ENCODE results near the gene EFNB2. TPM values are rescaled to one million over a fixed set of nuclear protein-coding genes. Genes with fewer than 3 reads are reported as not detected.

Gene EFNB2
- polyA plus RNA-seq, 4 donors, result 37.8 to 152 (median 132) TPM

DNA sequence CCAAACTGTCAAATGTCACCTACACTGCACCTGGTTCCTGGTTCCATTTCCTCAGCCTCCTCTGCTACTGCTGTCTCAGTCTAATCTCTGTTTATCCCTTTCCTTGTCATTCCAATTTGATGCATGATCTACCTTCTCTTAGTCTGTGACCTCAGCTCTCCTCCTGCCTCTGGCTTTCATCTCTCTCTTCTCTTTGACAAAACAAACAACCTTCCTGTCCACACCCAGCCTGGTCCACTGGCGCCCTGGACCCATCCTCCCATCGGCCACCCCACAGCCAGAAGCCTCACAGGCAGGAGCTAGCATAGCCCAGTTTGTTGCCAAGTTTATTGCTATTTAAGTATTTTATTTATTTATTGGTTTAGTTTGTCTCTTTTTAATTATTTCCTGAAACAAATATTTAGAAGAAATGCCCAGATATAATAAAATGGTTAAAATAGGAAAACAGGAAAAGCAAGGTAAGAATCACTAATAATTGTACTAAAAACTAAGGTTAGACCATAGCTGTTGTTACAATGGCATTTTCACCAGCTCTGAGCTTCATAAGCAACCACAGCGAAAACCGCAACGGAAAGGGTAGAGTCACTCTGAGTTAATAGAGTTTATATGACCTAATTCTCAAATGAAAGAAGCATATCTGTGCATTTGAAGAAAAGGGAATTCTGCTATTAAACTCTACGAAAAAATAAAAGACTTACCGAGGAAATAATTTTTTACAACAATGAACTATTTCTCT is 68.6 kb downstream of the EFNB2 start:
- no peak for DNase-seq (ENCODE audit: low read depth in 4 of 4, low spot score in 3 of 4)

DNA sequence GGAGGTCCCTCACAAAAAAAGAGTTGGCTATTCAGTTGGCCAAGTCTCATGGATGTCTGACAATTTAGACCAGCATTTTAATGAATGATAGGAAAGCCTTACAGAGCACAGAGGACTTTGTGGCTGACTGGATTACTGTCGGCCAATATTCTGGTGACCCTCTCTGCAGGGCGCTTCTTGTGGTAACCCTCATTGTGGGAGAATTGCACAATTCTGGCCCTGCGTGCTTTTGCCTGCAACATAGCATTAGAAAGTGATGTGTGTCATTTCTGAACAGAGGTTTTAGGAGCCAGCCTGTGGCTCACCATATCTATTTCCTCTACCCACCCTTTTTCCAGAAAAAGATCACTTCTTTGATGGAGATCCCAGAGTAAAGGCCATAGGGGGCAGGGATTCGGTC is 71.4 kb downstream of the EFNB2 start:
- no peak for DNase-seq (ENCODE audit: low read depth in 4 of 4, low spot score in 3 of 4)

DNA sequence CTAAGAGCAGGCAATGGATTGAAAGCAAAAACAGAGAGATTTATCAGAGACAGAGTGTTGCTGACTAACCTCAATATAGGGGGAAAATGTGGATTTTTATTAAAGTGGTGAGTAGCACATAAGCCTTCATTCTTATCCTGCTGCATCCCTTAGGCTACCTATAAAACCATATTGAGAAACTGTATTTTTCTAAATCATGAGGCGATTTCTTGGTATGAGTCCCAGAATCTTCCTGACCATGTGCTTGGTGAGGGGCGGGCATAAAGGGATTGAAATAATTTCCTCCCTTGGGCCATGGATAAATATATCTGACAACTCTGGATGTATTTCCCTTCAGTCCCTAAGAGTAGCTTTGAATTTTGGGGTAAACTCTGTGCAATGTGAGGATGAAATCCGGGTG is 72.8 kb downstream of the EFNB2 start:
- no peak for DNase-seq (ENCODE audit: low read depth in 4 of 4, low spot score in 3 of 4)

DNA sequence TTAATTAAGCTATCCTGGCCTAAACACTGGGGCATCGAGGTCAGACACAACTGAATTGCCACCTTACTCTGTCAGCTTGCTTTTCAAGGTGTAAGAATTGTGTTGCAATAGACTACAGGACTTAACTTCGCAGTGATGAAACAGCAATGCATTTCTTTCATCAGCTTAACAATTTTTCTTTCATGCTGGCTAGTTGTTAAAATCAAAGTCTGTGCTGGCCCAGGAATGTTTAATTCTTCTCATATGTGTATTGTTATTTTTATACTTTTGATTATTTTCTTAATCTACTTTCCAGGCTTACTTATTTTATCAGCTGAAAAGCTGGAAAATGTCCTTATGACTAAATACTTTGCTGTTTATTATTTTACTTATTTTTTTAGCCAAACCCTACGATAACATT is 79.7 kb downstream of the EFNB2 start:
- no peak for DNase-seq (ENCODE audit: low read depth in 4 of 4, low spot score in 3 of 4)

DNA sequence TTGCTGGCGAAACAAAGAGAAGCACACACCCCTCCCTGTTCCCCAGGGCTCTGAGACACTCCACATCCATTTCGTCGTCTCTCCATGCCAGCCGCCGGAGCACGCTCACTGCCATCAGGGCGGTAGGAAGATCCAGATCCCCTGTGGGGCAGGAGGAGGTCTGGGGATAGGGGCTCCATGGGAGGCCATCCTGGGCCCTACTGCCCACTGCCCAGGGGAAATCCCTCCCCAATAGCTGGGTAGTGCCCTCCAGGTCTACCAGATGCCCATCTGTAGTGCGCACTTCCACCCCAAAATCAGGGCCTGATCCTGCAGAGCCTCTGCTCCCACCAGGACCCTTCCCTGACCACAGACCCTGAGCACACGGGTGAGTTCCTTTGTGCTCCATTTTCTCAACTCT is 80.3 kb downstream of the EFNB2 start:
- no peak for DNase-seq (ENCODE audit: low read depth in 4 of 4, low spot score in 3 of 4)

DNA sequence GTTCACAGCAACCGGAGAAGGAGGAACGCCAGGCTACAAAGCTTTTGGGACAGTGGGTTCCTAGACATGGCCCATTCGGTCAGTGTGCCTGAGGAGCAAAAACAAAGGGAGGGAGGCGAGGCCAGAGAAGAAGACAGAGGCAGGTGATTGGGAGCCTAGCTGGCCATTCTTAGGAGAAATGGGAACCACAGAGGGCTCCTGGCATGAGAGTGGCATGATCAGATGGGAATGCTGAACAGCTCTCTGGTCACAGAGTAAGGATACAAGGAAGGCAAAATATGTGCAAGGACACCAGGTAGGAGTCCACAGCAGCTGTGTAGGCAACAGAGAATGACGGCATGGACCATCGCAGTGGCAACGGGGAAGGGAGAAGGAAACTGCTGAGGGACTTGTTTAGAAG is 82.4 kb downstream of the EFNB2 start:
- DNase-seq (ENCODE audit: low read depth in 4 of 4, low spot score in 3 of 4), result no peak

DNA sequence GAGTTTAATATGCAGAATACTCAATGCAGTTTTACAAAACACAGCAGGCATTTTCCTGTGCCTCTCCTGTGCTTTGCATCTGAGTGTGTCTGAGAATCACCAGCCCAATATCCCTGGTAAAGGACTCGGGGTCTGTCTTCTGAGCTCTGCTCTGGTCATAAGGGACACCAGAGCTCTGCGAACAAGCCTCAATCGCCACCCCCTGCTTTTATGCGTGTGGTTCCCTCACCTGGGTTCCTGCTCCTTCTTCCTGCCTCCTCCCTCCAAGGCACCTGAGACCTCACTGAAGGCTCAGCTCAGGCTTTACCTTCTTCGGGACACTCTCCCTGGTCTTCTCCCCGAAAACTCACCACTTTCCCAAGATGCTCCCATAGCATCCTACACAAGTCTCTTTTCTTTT is 84.5 kb downstream of the EFNB2 start:
- no peak for DNase-seq (ENCODE audit: low read depth in 4 of 4, low spot score in 3 of 4)

DNA sequence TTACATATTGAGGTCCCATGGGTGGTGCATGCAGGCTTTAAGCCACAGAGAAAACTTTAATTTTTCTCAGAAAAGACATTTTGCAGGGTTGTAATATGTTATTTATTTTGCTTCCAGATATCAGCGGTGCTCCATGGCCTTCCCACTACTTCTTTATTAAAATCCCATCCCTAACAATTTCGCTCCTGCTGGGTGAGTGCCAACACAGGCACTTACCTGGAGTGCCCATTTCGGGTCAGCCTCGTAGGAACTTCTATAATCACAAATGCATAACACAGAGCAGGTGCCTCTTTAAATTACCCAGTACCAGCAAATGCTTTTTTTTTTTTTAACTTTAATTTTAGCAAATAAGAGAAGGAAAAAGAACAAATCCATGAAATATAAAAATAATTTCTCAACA is 86.4 kb downstream of the EFNB2 start:
- no peak for DNase-seq (ENCODE audit: low read depth in 4 of 4, low spot score in 3 of 4)

DNA sequence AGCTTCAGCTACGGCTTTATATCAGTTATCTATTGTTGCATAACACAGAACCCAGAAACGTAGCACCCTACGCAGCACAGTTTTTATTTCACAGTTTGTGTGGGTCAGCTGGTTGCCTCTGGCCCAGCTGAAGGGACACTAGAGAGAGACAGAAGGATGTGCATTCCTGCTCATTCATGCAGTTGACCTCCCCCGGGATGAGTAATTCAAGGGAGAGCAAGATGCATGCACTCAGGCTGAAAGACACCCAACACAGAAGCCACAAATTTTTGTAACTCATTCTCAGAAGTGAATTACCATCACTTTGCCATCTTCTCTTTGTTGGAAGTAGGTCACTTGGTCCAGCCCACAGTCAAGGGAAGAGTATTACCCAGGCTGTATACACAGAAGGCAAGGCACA is 89.5 kb downstream of the EFNB2 start:
- no peak for DNase-seq (ENCODE audit: low read depth in 4 of 4, low spot score in 3 of 4)

DNA sequence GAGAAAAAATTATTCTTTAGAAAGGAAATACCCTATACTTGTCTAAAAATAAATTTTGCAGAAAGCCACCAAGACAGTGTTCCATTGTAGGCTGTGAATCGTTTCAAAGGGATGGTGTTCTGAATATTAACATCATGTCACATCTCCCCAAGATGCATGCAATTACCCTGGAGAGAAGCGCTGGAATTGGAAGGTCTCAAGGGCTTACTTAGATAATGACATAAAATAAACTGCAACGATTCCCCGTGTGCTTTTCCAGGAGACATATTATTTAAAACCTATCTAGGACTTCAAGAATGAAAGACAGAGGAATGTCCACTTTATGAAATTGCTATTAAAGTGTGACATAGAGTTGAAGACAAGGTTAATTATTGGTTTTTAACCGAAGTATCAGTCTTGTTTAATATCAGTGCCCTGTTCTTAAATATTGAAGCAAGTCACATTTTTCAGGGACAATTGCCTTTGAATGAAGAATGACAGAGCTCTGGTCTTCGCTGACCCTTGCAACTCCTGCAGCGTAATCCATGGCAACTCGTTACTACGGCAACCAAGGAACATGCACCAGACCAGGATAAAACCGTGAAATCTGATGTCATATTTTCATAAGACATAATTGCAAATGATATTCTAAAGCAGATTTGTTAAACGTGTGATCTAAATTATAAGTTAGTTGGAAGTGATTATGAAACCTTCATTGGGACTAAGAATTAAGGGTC is 91.7 kb downstream of the EFNB2 start:
- no peak for DNase-seq (ENCODE audit: low read depth in 4 of 4, low spot score in 3 of 4)

DNA sequence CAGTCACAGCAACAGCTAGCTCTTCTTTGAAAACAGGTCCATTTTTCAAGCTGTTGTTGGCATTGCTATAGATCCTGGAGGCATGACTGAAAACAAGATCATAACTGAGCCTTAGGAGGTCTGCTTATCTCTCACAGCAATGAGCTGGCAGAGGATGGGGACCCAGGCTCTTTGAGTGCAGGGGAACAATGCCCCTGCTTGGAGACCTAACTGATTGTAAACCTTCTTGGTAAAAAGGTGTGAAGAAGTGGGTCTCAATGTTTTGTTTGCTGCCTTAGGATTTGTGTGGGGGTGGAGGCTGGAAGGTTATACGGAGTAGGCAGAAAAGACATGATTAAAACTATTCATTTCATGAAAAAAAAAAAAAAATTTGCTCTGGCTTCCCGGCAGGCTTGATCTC is 94.6 kb downstream of the EFNB2 start:
- no peak for DNase-seq (ENCODE audit: low read depth in 4 of 4, low spot score in 3 of 4)

Other genes with a start within 250 kb of the EFNB2 start
- gene ARGLU1, start 32.5 kb upstream of the EFNB2 start, polyA plus RNA-seq (ENCODE audit: insufficient read length in 4 of 4), result 100 to 1,000 TPM; 192 to 380 (median 311) TPM